Ovary (tissue), 3 donors: Measurements from ENCODE around the gene SEMA4D.

ENCODE experiments used
- CTCF ChIP-seq, 3 donors: fragments of 450-650 bp in 2 of 3; fragments of 200-600 bp in 1 of 3; IDR thresholded peaks; one replicate each; pipeline versions ENCODE4 v1.5.1 to v1.8.0; 2016 to 2022; ENCODE audit warnings: antibody characterized with exemption in 3 of 3, mild to moderate bottlenecking in 1 of 3
- EP300 ChIP-seq: sonication (generic); formaldehyde crosslinking; IDR thresholded peaks from one replicate; pipeline ENCODE4 v1.6.1; 2017; ENCODE audit warnings: antibody characterized with exemption
- donor health status: DM: no; HTN: no; CAD: no.

- no peak for TF ChIP-seq CTCF (IDR thresholded peaks at IDR 0.05)
- TF ChIP-seq EP300, result no peak
These were observed 115.6 kb downstream of the SEMA4D start for GRCh38 chr9:89382026-89382986.
